GM12801 (cell line): ENCODE data around the gene DPAGT1.

Experiments
- CTCF ChIP-seq: IDR thresholded peaks from one replicate; pipeline ENCODE4 v1.5.1; 2011; ENCODE audit warnings: control low read depth; ENCODE audit not compliant: insufficient read length; ENCODE audit errors: extremely low read depth

DPAGT1 gene

GRCh38 chr11:119056421-119056999, 45.1 kb downstream of the DPAGT1 start:
- no peak for TF ChIP-seq CTCF

- no peak for TF ChIP-seq CTCF
Measured at GRCh38 chr11:119055901-119056300, 45.8 kb downstream of the DPAGT1 start.

- no peak for TF ChIP-seq CTCF
Measured at GRCh38 chr11:119054418-119054817, 47.2 kb downstream of the DPAGT1 start.

- TF ChIP-seq CTCF = no peak
Measured at GRCh38 chr11:119052163-119052814, 49.4 kb downstream of the DPAGT1 start.

- no peak for TF ChIP-seq CTCF
Measured at GRCh38 chr11:119051440-119052162, 50.1 kb downstream of the DPAGT1 start.

- TF ChIP-seq CTCF = no peak
Measured at GRCh38 chr11:119049081-119049480, 52.6 kb downstream of the DPAGT1 start.

- TF ChIP-seq CTCF = no peak
Measured at GRCh38 chr11:119048644-119049043, 53.0 kb downstream of the DPAGT1 start.
